HG03025 (cell line): ENCODE measurements around the gene CIPC.

ENCODE experiments used
- ATAC-seq: cut with Tn5 transposase; IDR thresholded peaks from one replicate; pipeline ENCODE4 v1.9.1; 2021; ENCODE audit warnings: mild to moderate bottlenecking, moderate library complexity; ENCODE audit not compliant: unreplicated experiment, low FRiP score

CIPC gene

GRCh38 chr14:77144412-77145115, 46.5 kb downstream of the CIPC start:
- ATAC-seq: no peak

GRCh38 chr14:77145975-77146740, 48.1 kb downstream of the CIPC start:
- no peak for ATAC-seq

- no peak for ATAC-seq
These were observed 50.6 kb downstream of the CIPC start for GRCh38 chr14:77148510-77149231.

- ATAC-seq: no peak
These were observed 53.2 kb downstream of the CIPC start for GRCh38 chr14:77151245-77151644.

- no peak for ATAC-seq
These were observed 54.0 kb downstream of the CIPC start for GRCh38 chr14:77151918-77152588.

GRCh38 chr14:77153802-77154201, 55.7 kb downstream of the CIPC start:
- no peak for ATAC-seq

GRCh38 chr14:77154421-77154820, 56.4 kb downstream of the CIPC start:
- ATAC-seq: no peak

- no peak for ATAC-seq
These were observed 57.0 kb downstream of the CIPC start for GRCh38 chr14:77155083-77155482.

GRCh38 chr14:77157740-77158139, 59.7 kb downstream of the CIPC start:
- ATAC-seq: no peak

- no peak for ATAC-seq
These were observed 60.3 kb downstream of the CIPC start for GRCh38 chr14:77158175-77158881.

GRCh38 chr14:77158882-77159255, 60.8 kb downstream of the CIPC start:
- no peak for ATAC-seq

GRCh38 chr14:77161011-77161410, 63.0 kb downstream of the CIPC start:
- ATAC-seq: no peak
